Activated CD8-positive, alpha-beta T cell treated with anti-CD3 and anti-CD28 coated beads for 36 hours (primary cell): ENCODE results near the gene MAP4K2. TPM values are rescaled to one million over a fixed set of nuclear protein-coding genes. Genes with fewer than 3 reads are reported as not detected.

Source experiments
- ATAC-seq: fragments of 200-7000 bp; cut with Tn5 transposase; one replicate; pipeline ENCODE4 v1.10.0; 2021; ENCODE audit warnings: mild to moderate bottlenecking, moderate library complexity
- CTCF ChIA-PET: fragments of 350-600 bp; sonication (Branson Sonifier 250); formaldehyde crosslinking; loops from one replicate; lab custom pipeline; 2021; ENCODE audit warnings: antibody characterized with exemption; lab: Charles Lee
- POLR2A ChIA-PET: fragments of 350-600 bp; sonication (Branson Sonifier 250); formaldehyde crosslinking; loops from one replicate; lab custom pipeline; 2021; ENCODE audit warnings: antibody characterized with exemption; lab: Charles Lee
- DNase-seq: peaks from one replicate; pipeline ENCODE4 v3.0.0-alpha.2; 2020
- H3K27ac Mint-ChIP-seq: one replicate; pipeline ENCODE4 v1.8.0; 2021; ENCODE audit warnings: mild to moderate bottlenecking, mixed read lengths
- H3K27me3 Mint-ChIP-seq: one replicate; pipeline ENCODE4 v1.8.0; 2021; ENCODE audit warnings: mixed read lengths
- H3K36me3 Mint-ChIP-seq: one replicate; pipeline ENCODE4 v1.8.0; 2021; ENCODE audit warnings: low read depth, mixed read lengths
- H3K4me1 Mint-ChIP-seq: one replicate; pipeline ENCODE4 v1.8.0; 2021; ENCODE audit warnings: low read depth, mixed read lengths
- H3K4me3 Mint-ChIP-seq: one replicate; pipeline ENCODE4 v1.8.0; 2021; ENCODE audit warnings: mild to moderate bottlenecking, moderate library complexity, mixed read lengths
- H3K9me3 Mint-ChIP-seq: one replicate; pipeline ENCODE4 v1.8.0; 2021; ENCODE audit warnings: mixed read lengths
- intact Hi-C: fragments of 100-400 bp; cut with micrococcal nuclease; formaldehyde crosslinking; loops from one replicate; pipeline ENCODE4 v1.10.0; 2022
- total RNA-seq, 2 experiments: library from RNA; stranded (reverse); gene quantifications; one replicate each; pipeline ENCODE4 v1.2.3, GENCODE V29; 2021
- TF ChIP-seq, protein P1 (sequence below): fragments of 200-600 bp; IDR thresholded peaks from one replicate; pipeline ENCODE4 v1.8.0; 2022; ENCODE audit warnings: antibody characterized with exemption, mild to moderate bottlenecking

MAP4K2 gene
- total RNA-seq, 2 experiments from 2014 or later = 56.4 to 58.0 TPM

DNA sequence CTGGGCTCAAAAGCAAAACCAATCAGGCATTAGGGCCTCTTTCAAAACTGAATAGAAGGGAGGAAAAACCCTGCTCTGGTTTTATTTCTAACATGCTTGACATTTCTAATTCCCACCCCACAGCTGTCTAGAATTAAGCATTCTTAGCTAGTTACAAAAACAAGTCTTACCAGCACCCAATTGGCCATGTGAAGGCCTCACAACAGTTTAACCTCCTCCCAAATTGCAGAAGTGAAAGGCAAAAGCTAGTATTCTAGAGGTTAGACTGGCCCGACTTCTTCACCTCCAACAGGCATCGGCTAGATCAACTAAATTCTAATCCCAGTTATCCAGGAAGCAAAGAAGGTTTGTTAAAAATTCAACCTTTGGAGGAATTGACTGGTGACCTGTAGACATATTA lies 31.2 kb downstream of the MAP4K2 start:
- POLR2A ChIA-PET = interaction anchor here (1.0 to 24.1 kb wide), 3 partner anchors 9 to 36 kb away, joined by 3 to 331 read pairs (median 308); partner anchors contain the start of genes PYGM and RASGRP2
- ATAC-seq (no peak), DNase-seq (no peak)
- TF ChIP-seq, protein P1, sequence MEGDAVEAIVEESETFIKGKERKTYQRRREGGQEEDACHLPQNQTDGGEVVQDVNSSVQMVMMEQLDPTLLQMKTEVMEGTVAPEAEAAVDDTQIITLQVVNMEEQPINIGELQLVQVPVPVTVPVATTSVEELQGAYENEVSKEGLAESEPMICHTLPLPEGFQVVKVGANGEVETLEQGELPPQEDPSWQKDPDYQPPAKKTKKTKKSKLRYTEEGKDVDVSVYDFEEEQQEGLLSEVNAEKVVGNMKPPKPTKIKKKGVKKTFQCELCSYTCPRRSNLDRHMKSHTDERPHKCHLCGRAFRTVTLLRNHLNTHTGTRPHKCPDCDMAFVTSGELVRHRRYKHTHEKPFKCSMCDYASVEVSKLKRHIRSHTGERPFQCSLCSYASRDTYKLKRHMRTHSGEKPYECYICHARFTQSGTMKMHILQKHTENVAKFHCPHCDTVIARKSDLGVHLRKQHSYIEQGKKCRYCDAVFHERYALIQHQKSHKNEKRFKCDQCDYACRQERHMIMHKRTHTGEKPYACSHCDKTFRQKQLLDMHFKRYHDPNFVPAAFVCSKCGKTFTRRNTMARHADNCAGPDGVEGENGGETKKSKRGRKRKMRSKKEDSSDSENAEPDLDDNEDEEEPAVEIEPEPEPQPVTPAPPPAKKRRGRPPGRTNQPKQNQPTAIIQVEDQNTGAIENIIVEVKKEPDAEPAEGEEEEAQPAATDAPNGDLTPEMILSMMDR = no peak
- H3K4me1 Mint-ChIP-seq = peaks cover 94% of the 10 kb centered on the region
- H3K27me3 Mint-ChIP-seq = no peaks in the 10 kb centered on the region
- H3K9me3 Mint-ChIP-seq = no peaks in the 10 kb centered on the region
- intact Hi-C loops = no loop called here
- CTCF ChIA-PET = interaction anchor here (1.2 to 3.4 kb wide), 6 partner anchors 8 to 83 kb away, joined by 3 to 23 read pairs (median 6); partner anchors contain the start of gene RASGRP2
- H3K27ac Mint-ChIP-seq = peak overlapping the region; percentile 85
- H3K4me3 Mint-ChIP-seq = peak overlapping the region; percentile 46
- H3K36me3 Mint-ChIP-seq = peaks cover 96% of the 10 kb centered on the region

DNA sequence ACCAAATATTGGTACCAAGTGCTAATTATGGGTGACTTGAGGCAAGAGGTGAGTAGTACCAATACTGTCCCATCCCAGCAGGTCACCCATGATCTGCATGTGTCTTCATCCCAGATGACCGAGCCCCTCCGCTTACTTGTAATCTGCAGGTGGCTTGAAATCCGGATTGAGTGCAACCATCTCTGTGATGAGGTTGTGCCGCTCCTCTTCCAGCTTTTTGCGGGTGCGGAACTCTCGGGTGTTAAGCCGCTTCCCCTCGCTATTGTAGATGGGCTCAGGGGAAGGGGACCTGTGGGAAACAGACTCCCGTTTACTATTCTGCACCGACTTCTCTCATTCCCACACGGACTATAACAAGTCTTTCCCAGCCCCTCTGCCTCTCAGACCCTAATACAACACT lies 32.9 kb downstream of the MAP4K2 start:
- DNase-seq (no peak), ATAC-seq (no peak)
- intact Hi-C loops = no loop called here
- Mint-ChIP-seq H3K36me3 (peaks cover 90% of the 10 kb centered on the region), H3K4me1 (peaks cover 89% of the 10 kb centered on the region), H3K27me3 (no peaks in the 10 kb centered on the region), H3K27ac (peak overlapping the region; percentile 31), H3K9me3 (no peaks in the 10 kb centered on the region), H3K4me3 (no peak overlapping the region)
- TF ChIP-seq, protein P1 = no peak
- CTCF ChIA-PET = interaction anchor here (1.4 to 3.4 kb wide), 4 partner anchors 9 to 81 kb away, joined by 5 to 23 read pairs (median 6); partner anchors contain the start of gene RASGRP2
- POLR2A ChIA-PET = interaction anchor here (0.6 to 24.1 kb wide), 5 partner anchors 8 to 1491 kb away, joined by 3 to 331 read pairs (median 9); partner anchors contain the start of genes PYGM, RASGRP2 and SF1

DNA sequence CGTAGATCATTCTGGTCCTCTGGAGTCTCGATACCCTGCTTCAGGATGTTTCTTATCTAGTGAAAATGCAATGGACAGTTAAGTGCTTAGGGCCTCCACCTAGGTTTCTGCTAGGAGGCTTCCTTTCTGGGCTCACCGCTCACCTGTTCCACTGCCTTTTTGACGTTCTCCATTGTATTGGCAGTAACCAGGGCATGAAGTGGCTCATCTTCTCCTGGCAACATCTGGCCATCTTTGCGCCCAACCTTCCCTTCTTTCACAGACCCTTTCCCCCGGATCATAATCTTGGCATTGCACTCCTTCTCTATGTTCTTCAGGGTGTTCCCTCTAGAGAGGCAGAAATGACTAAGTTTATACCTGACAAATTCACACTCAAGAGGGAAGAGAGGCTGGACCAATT lies 33.7 kb downstream of the MAP4K2 start:
- intact Hi-C loops = no loop called here
- no peak for ATAC-seq
- DNase-seq = no peak
- ChIA-PET POLR2A (interaction anchor here (1.3 to 24.1 kb wide), 4 partner anchors 7 to 25 kb away, joined by 3 to 331 read pairs (median 158); partner anchors contain the start of genes PYGM, RASGRP2 and SF1), CTCF (interaction anchor here (2.0 to 2.6 kb wide), 2 partner anchors 25 to 81 kb away, joined by 5 to 18 read pairs; partner anchors contain the start of gene RASGRP2)
- TF ChIP-seq, protein P1 = no peak
- no peak overlapping the region for H3K4me3 Mint-ChIP-seq
- H3K4me1 Mint-ChIP-seq = peaks cover 89% of the 10 kb centered on the region
- no peaks in the 10 kb centered on the region for H3K27me3 Mint-ChIP-seq
- H3K9me3 Mint-ChIP-seq = no peaks in the 10 kb centered on the region
- H3K27ac Mint-ChIP-seq = peak overlapping the region; percentile 86
- H3K36me3 Mint-ChIP-seq = peaks cover 90% of the 10 kb centered on the region

DNA sequence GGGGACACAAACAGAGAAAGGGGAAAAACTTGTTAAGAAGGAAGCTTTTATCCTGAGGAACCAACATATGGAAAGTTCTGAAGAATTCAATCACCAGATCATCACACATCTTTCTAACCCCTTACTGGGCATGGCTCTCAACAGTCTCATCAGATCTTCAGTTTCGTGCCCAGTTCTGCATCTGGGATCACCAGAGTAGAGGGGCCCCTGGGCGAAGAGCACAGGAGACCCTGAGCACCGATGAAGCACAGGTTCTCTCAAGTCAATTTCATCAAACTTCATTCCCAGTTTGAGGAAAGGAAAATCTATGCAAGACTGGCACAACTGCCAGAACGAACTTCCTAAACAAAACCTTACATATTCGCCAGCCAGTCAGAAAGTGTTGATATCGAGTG lies 34.7 kb downstream of the MAP4K2 start:
- POLR2A ChIA-PET = interaction anchor here (0.6 to 24.1 kb wide), 6 partner anchors 5 to 85 kb away, joined by 3 to 331 read pairs (median 156); partner anchors contain the start of genes PYGM, RASGRP2 and SF1
- TF ChIP-seq, protein P1 = no peak
- Mint-ChIP-seq H3K4me3 (no peak overlapping the region), H3K36me3 (peaks cover 91% of the 10 kb centered on the region), H3K27me3 (no peaks in the 10 kb centered on the region), H3K9me3 (no peaks in the 10 kb centered on the region), H3K4me1 (peaks cover 91% of the 10 kb centered on the region), H3K27ac (peak overlapping the region; percentile 86)
- DNase-seq (no peak), ATAC-seq (no peak)
- CTCF ChIA-PET = interaction anchor here (0.5 to 2.6 kb wide), 12 partner anchors 8 to 197 kb away, joined by 3 to 18 read pairs (median 4); partner anchors contain the start of genes PYGM and RASGRP2
- intact Hi-C loops = no loop called here
